ENCODE data around the gene DCXR. TPM values are rescaled to one million over a fixed set of nuclear protein-coding genes. Genes with fewer than 3 reads are reported as not detected.

DCXR gene
- total RNA-seq, 2 donors from 2014 or later: 169 to 213 TPM

- Histone ChIP-seq H3K9me3 (no peaks in the 10 kb centered on the region), H3K4me1 (peaks cover 0 to 21% of the 10 kb centered on the region in 2 donors), H3K4me3 (peak overlapping the region; percentile 42 to 57), H3K36me3 (no peaks in the 10 kb centered on the region), H3K27me3 (no peaks in the 10 kb centered on the region), H3K27ac (no peak overlapping the region)
- peak; percentile 78 for DNase-seq (ENCODE audit: low spot score)
- TF ChIP-seq CTCF (IDR thresholded peaks at IDR 0.05): peak; percentile 86 to 97
These were observed 6.8 kb downstream of the DCXR start for GRCh38 chr17:82030470-82031302.

GRCh38 chr17:82029990-82030469 is 7.5 kb downstream of the DCXR start:
- TF ChIP-seq CTCF (IDR thresholded peaks at IDR 0.05): no peak
- DNase-seq (ENCODE audit: low spot score): no peak
- Histone ChIP-seq H3K9me3 (no peaks in the 10 kb centered on the region), H3K4me3 (peak overlapping the region in 1 of 2 donors; percentile 57), H3K4me1 (peaks cover 0 to 21% of the 10 kb centered on the region in 2 donors), H3K27ac (no peak overlapping the region), H3K27me3 (no peaks in the 10 kb centered on the region), H3K36me3 (no peaks in the 10 kb centered on the region)

GRCh38 chr17:82029391-82029790 is 8.1 kb downstream of the DCXR start:
- H3K36me3 ChIP-seq: no peaks in the 10 kb centered on the region

GRCh38 chr17:82028966-82029365 is 8.5 kb downstream of the DCXR start:
- Histone ChIP-seq H3K4me1 (peaks cover 0 to 29% of the 10 kb centered on the region in 2 donors), H3K27me3 (no peaks in the 10 kb centered on the region), H3K4me3 (no peak overlapping the region), H3K9me3 (no peaks in the 10 kb centered on the region), H3K27ac (no peak overlapping the region), H3K36me3 (no peaks in the 10 kb centered on the region)
- no peak for TF ChIP-seq CTCF (IDR thresholded peaks at IDR 0.05)
- no peak for DNase-seq (ENCODE audit: low spot score)

More at GRCh38 chr17:82029391-82029790, 8.1 kb downstream of the DCXR start:
- TF ChIP-seq CTCF (IDR thresholded peaks at IDR 0.05): no peak
- no peak for DNase-seq (ENCODE audit: low spot score)
- Histone ChIP-seq H3K4me3 (no peak overlapping the region), H3K4me1 (peaks cover 0 to 25% of the 10 kb centered on the region in 2 donors), H3K27me3 (no peaks in the 10 kb centered on the region), H3K9me3 (no peaks in the 10 kb centered on the region), H3K27ac (no peak overlapping the region)

GRCh38 chr17:82028246-82028645 is 9.3 kb downstream of the DCXR start:
- TF ChIP-seq CTCF (IDR thresholded peaks at IDR 0.05): no peak
- Histone ChIP-seq H3K4me1 (peaks cover 0 to 35% of the 10 kb centered on the region in 2 donors), H3K36me3 (no peaks in the 10 kb centered on the region), H3K27ac (no peak overlapping the region), H3K27me3 (no peaks in the 10 kb centered on the region), H3K4me3 (no peak overlapping the region), H3K9me3 (no peaks in the 10 kb centered on the region)
- no peak for DNase-seq (ENCODE audit: low spot score)
